Cardiac fibroblast (primary cell): ENCODE results near the gene CSK.

Experiments
- DNase-seq, 2 donors: peaks; one replicate each; pipeline versions ENCODE4 v3.0.0 to v3.0.0-alpha.2; 2010; ENCODE audit warnings: low read depth in 2 of 2
- H3K4me3 ChIP-seq, 2 donors: replicated peaks in 1 of 2; 1 replicate in 1 of 2; 2 replicates in 1 of 2; pipeline ENCODE4 v1.5.1; 2011; ENCODE audit warnings: low read depth in 2 of 2, low read length in 2 of 2, mild to moderate bottlenecking in 2 of 2, moderate library complexity in 1 of 2
- TF ChIP-seq, protein P1 (sequence below): IDR thresholded peaks from one replicate; pipeline ENCODE4 v1.5.1; 2011; ENCODE audit warnings: low read depth, mild to moderate bottlenecking, low read length, inconsistent platforms

CSK gene

GRCh38 chr15:74786551-74787165 is 4.8 kb downstream of the CSK start:
- TF ChIP-seq, protein P1, sequence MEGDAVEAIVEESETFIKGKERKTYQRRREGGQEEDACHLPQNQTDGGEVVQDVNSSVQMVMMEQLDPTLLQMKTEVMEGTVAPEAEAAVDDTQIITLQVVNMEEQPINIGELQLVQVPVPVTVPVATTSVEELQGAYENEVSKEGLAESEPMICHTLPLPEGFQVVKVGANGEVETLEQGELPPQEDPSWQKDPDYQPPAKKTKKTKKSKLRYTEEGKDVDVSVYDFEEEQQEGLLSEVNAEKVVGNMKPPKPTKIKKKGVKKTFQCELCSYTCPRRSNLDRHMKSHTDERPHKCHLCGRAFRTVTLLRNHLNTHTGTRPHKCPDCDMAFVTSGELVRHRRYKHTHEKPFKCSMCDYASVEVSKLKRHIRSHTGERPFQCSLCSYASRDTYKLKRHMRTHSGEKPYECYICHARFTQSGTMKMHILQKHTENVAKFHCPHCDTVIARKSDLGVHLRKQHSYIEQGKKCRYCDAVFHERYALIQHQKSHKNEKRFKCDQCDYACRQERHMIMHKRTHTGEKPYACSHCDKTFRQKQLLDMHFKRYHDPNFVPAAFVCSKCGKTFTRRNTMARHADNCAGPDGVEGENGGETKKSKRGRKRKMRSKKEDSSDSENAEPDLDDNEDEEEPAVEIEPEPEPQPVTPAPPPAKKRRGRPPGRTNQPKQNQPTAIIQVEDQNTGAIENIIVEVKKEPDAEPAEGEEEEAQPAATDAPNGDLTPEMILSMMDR, result no peak
- H3K4me3 ChIP-seq, result no peak overlapping the region
- no peak for DNase-seq

DNA sequence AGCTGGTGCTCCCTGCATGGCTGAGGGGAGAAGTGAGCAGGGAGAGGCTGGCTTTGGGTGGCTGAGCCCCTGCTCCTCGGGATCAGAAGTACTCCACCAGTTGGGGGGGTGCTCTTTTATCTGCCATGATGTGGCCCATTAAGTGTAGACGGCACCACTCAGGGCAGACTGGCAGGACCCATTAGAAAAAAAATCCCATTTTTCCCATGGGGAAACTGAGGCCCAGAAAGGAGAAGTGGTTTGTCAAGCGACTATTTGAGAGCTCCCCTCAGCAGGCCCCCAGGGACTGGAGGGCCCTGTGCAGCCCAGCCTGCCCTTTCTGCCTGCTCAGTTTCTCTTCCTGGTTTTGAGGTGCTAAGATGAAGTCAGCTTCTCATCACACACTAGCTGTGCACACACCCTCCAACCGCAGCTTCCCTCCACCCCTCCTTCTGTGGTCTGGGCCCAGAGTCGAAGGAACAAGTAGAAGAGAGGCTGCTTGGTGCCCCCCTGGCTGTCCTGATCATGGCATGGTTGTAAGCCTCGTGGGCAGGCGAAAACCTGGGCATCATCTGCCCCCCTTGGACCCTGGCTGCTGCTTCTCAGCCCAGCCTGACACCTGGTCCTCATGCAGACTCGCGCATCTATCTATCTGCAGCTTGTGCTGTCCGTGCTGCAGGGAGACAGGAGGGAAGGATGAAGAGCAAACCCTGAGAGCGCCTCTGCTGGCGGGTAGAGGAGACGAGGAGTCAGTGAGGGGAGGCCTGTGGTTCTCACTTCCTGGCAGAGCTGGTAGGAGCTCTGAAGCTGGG is 5.6 kb downstream of the CSK start:
- peak; percentile 70 to 72 for DNase-seq
- TF ChIP-seq, protein P1, result peak; percentile 74
- H3K4me3 ChIP-seq, result no peak overlapping the region

GRCh38 chr15:74788042-74788682 is 6.3 kb downstream of the CSK start:
- TF ChIP-seq, protein P1, result no peak
- no peak for DNase-seq
- no peak overlapping the region for H3K4me3 ChIP-seq

GRCh38 chr15:74788683-74789151 is 6.8 kb downstream of the CSK start:
- no peak overlapping the region for H3K4me3 ChIP-seq
- TF ChIP-seq, protein P1, result no peak
- DNase-seq, result no peak

DNA sequence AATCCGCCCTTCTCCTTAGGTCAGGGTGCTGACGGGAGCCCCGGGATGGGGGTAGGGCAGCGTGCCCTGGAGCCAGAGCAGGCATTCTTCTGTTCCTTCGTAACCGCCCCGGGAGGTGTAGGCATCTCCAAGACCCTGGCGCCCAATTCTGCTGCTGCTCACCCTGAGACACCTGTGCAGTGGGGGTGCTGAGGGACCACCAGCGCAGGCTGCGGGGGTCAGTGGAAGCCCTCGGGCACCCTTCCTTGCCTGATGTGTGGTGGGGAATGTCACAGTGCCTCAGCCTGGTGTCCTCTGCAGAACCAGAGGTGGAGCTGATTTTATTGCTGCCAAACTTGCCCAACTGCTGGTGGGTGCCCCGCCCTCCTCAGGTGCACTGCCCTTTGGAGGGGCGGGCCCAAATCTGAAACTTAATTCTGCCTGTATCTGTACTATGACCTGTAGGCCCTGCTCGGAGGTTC is 7.3 kb downstream of the CSK start:
- no peak overlapping the region for H3K4me3 ChIP-seq
- TF ChIP-seq, protein P1, result no peak
- DNase-seq, result no peak

- TF ChIP-seq, protein P1, result no peak
- no peak for DNase-seq
- no peak overlapping the region for H3K4me3 ChIP-seq
Observed at GRCh38 chr15:74789741-74790079, 7.8 kb downstream of the CSK start.
